ENCODE results near the gene NUCB1. TPM values are rescaled to one million over a fixed set of nuclear protein-coding genes. Genes with fewer than 3 reads are reported as not detected.

Gene NUCB1
- total and polyA plus RNA-seq, 9 of the 15 experiments (the other 6 are each of a cell fraction or from before 2014, with no cell fraction given): 3.1 to 153 (median 71.7) TPM

- TF ChIP-seq, protein P1, sequence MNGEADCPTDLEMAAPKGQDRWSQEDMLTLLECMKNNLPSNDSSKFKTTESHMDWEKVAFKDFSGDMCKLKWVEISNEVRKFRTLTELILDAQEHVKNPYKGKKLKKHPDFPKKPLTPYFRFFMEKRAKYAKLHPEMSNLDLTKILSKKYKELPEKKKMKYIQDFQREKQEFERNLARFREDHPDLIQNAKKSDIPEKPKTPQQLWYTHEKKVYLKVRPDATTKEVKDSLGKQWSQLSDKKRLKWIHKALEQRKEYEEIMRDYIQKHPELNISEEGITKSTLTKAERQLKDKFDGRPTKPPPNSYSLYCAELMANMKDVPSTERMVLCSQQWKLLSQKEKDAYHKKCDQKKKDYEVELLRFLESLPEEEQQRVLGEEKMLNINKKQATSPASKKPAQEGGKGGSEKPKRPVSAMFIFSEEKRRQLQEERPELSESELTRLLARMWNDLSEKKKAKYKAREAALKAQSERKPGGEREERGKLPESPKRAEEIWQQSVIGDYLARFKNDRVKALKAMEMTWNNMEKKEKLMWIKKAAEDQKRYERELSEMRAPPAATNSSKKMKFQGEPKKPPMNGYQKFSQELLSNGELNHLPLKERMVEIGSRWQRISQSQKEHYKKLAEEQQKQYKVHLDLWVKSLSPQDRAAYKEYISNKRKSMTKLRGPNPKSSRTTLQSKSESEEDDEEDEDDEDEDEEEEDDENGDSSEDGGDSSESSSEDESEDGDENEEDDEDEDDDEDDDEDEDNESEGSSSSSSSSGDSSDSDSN (IDR thresholded peaks at IDR 0.05; ENCODE audit: borderline replicate concordance in 1 of 2, low read depth in 2 of 2, low read length in 2 of 2): no peak
- TF ChIP-seq NFIC (IDR thresholded peaks at IDR 0.05): peak; percentile 96
- TF ChIP-seq ZKSCAN1 (IDR thresholded peaks at IDR 0.05; ENCODE audit: low read depth, low read length): peak; percentile 65
- TF ChIP-seq HDAC3 (IDR thresholded peaks at IDR 0.05; ENCODE audit: borderline replicate concordance, partially characterized antibody): peak; percentile 99
- TF ChIP-seq NCOA1 (IDR thresholded peaks at IDR 0.05; ENCODE audit: low read depth): peak; percentile 92; the same call in 1 of the 2 replicates
- TF ChIP-seq ATF1 (CRISPR knock-in tag; IDR thresholded peaks at IDR 0.05): no peak
- TF ChIP-seq ATF1 (tag; IDR thresholded peaks at IDR 0.05): peak; percentile 91
- TF ChIP-seq MCM2 (IDR thresholded peaks at IDR 0.05; ENCODE audit: low read depth): no peak
- TF ChIP-seq MYNN (IDR thresholded peaks at IDR 0.05): peak; percentile 89
- no peak for TF ChIP-seq MYNN (CRISPR knock-in tag; IDR thresholded peaks at IDR 0.05)
- no peak for TF ChIP-seq ILK (tag; IDR thresholded peaks at IDR 0.05; ENCODE audit: borderline replicate concordance, low read depth)
- no peak; the same call in 1 of the 2 replicates for TF ChIP-seq NCOA6 (IDR thresholded peaks at IDR 0.05)
- peak; percentile 93 for TF ChIP-seq POLR2H (tag; IDR thresholded peaks at IDR 0.05; ENCODE audit: low read depth)
- TF ChIP-seq IFI16 (CRISPR knock-in tag; IDR thresholded peaks at IDR 0.05): no peak
- peak; percentile 56; the same call in 1 of the 2 replicates for TF ChIP-seq ATF6 (CRISPR knock-in tag; IDR thresholded peaks at IDR 0.05)
- TF ChIP-seq KLF16 (IDR thresholded peaks at IDR 0.05): peak; percentile 99
- TF ChIP-seq SMAD3 (CRISPR knock-in tag; conservative IDR thresholded peaks at IDR 0.05): peak; percentile 80
- peak; percentile 77; the same call in 1 of the 2 replicates for TF ChIP-seq ZNF274 (IDR thresholded peaks at IDR 0.05; ENCODE audit: borderline replicate concordance, low read depth, low read length)
- peak; percentile 71; the same call in 1 of the 2 replicates for TF ChIP-seq PTRF (tag; IDR thresholded peaks at IDR 0.05)
- peak in 1 of 2 experiments; percentile 93; a peak in 2 of 4 replicates for TF ChIP-seq ZNF639 (CRISPR knock-in tag; conservative IDR thresholded peaks at IDR 0.05 in 1 of 2, IDR thresholded peaks at IDR 0.05 in 1 of 2)
- TF ChIP-seq FOXM1 (IDR thresholded peaks at IDR 0.05; ENCODE audit: low read depth): peak; percentile 97
- TF ChIP-seq FOXM1 (CRISPR knock-in tag; IDR thresholded peaks at IDR 0.05; ENCODE audit: low read depth): no peak
- no peak for TF ChIP-seq IRF2 (CRISPR knock-in tag; IDR thresholded peaks at IDR 0.05)
- TF ChIP-seq NBN (IDR thresholded peaks at IDR 0.05; ENCODE audit: low read depth): peak; percentile 95
- TF ChIP-seq ARID1B (IDR thresholded peaks at IDR 0.05): peak; percentile 99
Measured at GRCh38 chr19:48878196-48879024, 21.7 kb upstream of the NUCB1 start (continued).
